HCT116 (cell line): ENCODE results near the gene CYBA. TPM values are rescaled to one million over a fixed set of nuclear protein-coding genes. Genes with fewer than 3 reads are reported as not detected.

Source experiments
- ATAC-seq: fragments of 200-7000 bp; cut with Tn5 transposase; 2 replicates; pipeline ENCODE4 v1.9.1; 2020; ENCODE audit warnings: mild to moderate bottlenecking, moderate library complexity
- BruUV-seq: library from RNA; stranded (reverse); fragments of 400-500 nt; replicated peaks from 2 replicates; lab custom pipeline; 2021; lab: Mats Ljungman, UMichigan
- CTCF ChIA-PET: fragments of 300-600 bp; sonication (Branson Sonifier 250); formaldehyde crosslinking; loops from one replicate; lab custom pipeline; 2021; ENCODE audit warnings: antibody characterized with exemption; lab: Charles Lee
- POLR2A ChIA-PET: fragments of 300-600, 350-600 bp; sonication (Branson Sonifier 250); formaldehyde crosslinking; loops from one replicate; lab custom pipeline; 2021; ENCODE audit warnings: antibody characterized with exemption; lab: Charles Lee
- RAD21 ChIA-PET, 2 experiments: fragments of 300-600 bp; sonication (Branson Sonifier 250); formaldehyde crosslinking; loops; one replicate each; lab custom pipeline; 2023; ENCODE audit warnings: low total read pairs in 2 of 2; ENCODE audit not compliant: uncharacterized antibody in 2 of 2, unreplicated experiment in 2 of 2, low non-redundant PET in 1 of 2; lab: Charles Lee
- DNase-seq: peaks from one replicate; pipeline ENCODE4 v3.0.0-alpha.2; 2010; ENCODE audit warnings: low read depth, low spot score
- H2AFZ ChIP-seq: fragments of 200-600 bp; shearing (Covaris generic), sonication (generic); 2 replicates; pipeline ENCODE4 v1.6.1; 2017; ENCODE audit warnings: low read depth, mixed run types, mixed read lengths, antibody characterized with exemption, low read length; ENCODE audit not compliant: poor library complexity, severe bottlenecking
- H3K27ac ChIP-seq: 2 replicates; pipeline ENCODE4 v1.5.1; 2012; ENCODE audit warnings: low read depth, low read length
- H3K27me3 ChIP-seq: fragments of 200-600 bp; sonication (generic); 2 replicates; pipeline ENCODE4 v1.6.1; 2016; ENCODE audit warnings: mixed run types, low read length, mixed read lengths; ENCODE audit not compliant: insufficient read depth
- H3K36me3 ChIP-seq, 2 experiments: fragments of 200-500 bp in 1 of 2; fragments of 200-600 bp in 1 of 2; sonication (Bioruptor generic) in 1 of 2; sonication (generic) in 1 of 2; 2 replicates each; pipeline versions ENCODE4 v1.5.1 to v1.6.1; 2014 to 2016; ENCODE audit warnings: low read length in 2 of 2, inconsistent platforms in 1 of 2, mixed read lengths in 1 of 2, mixed run types in 1 of 2; ENCODE audit not compliant: insufficient read depth in 2 of 2, control insufficient read depth in 1 of 2
- H3K4me1 ChIP-seq, 2 experiments: fragments of 200-600 bp in 1 of 2; sonication (generic) in 1 of 2; 2 replicates each; pipeline versions ENCODE4 v1.5.1 to v1.6.1; 2012 to 2017; ENCODE audit warnings: low read length in 2 of 2, inconsistent platforms in 1 of 2, mild to moderate bottlenecking in 1 of 2, mixed read lengths in 1 of 2, mixed run types in 1 of 2, moderate library complexity in 1 of 2; ENCODE audit not compliant: insufficient read depth in 2 of 2, control insufficient read depth in 1 of 2
- H3K4me2 ChIP-seq: fragments of 200-600 bp; sonication (generic); 2 replicates; pipeline ENCODE4 v1.6.1; 2017; ENCODE audit warnings: mixed run types, low read length, mixed read lengths
- H3K4me3 ChIP-seq, 2 experiments: fragments of 200-600 bp in 1 of 2; sonication (generic) in 1 of 2; replicated peaks in 1 of 2; 2 replicates each; pipeline ENCODE4 v1.5.1; 2011 to 2016; ENCODE audit warnings: low read length in 2 of 2, control low read depth in 1 of 2, low read depth in 1 of 2, mild to moderate bottlenecking in 1 of 2, mixed read lengths in 1 of 2, mixed run types in 1 of 2
- H3K79me2 ChIP-seq: fragments of 200-600 bp; sonication (generic); 2 replicates; pipeline ENCODE4 v1.6.1; 2017; ENCODE audit warnings: mild to moderate bottlenecking, mixed run types, low read length, moderate library complexity, mixed read lengths; ENCODE audit not compliant: insufficient read depth
- H3K9ac ChIP-seq: fragments of 200-600 bp; sonication (generic); 2 replicates; pipeline ENCODE4 v1.6.1; 2016; ENCODE audit warnings: low read length, mixed read lengths
- H3K9me2 ChIP-seq: fragments of 200-600 bp; sonication (generic), shearing (Covaris generic); 2 replicates; pipeline ENCODE4 v1.6.1; 2017; ENCODE audit warnings: mixed run types, mild to moderate bottlenecking, moderate library complexity; ENCODE audit not compliant: insufficient read depth
- H3K9me3 ChIP-seq, 2 experiments: fragments of 200-500 bp in 1 of 2; fragments of 200-600 bp in 1 of 2; sonication (Bioruptor generic) in 1 of 2; sonication (generic) in 1 of 2; 2 replicates each; pipeline ENCODE4 v1.6.1; 2014 to 2017; ENCODE audit warnings: low read length in 2 of 2, mixed read lengths in 2 of 2, inconsistent platforms in 1 of 2, low read depth in 1 of 2, mild to moderate bottlenecking in 1 of 2, mixed run types in 1 of 2, moderate library complexity in 1 of 2; ENCODE audit not compliant: control insufficient read depth in 1 of 2, insufficient read depth in 1 of 2
- H4K20me1 ChIP-seq: fragments of 200-600 bp; sonication (generic), shearing (Covaris generic); 2 replicates; pipeline ENCODE4 v1.6.1; 2017; ENCODE audit warnings: mixed run types, mild to moderate bottlenecking, moderate library complexity; ENCODE audit not compliant: insufficient read depth
- EZH2 ChIP-seq: fragments of 200-600 bp; sonication (generic); IDR thresholded peaks from 2 replicates; pipeline ENCODE4 v1.6.1; 2017; ENCODE audit warnings: antibody characterized with exemption, mixed run types
- EZH2phosphoT487 ChIP-seq: fragments of 200-600 bp; IDR thresholded peaks from 2 replicates; pipeline ENCODE4 v1.6.1; 2018; ENCODE audit warnings: antibody characterized with exemption, borderline replicate concordance
- FOSL1 ChIP-seq: IDR thresholded peaks from 2 replicates; pipeline ENCODE4 v1.6.1; 2012; ENCODE audit warnings: low read depth
- MAX ChIP-seq: IDR thresholded peaks from 2 replicates; pipeline ENCODE4 v1.6.1; 2012
- RAD21 ChIP-seq: IDR thresholded peaks from 2 replicates; pipeline ENCODE4 v1.6.1; 2012; ENCODE audit warnings: low read depth, mild to moderate bottlenecking
- SP1 ChIP-seq: IDR thresholded peaks from 2 replicates; pipeline ENCODE4 v1.6.1; 2012; ENCODE audit warnings: low read depth
- SRF ChIP-seq: IDR thresholded peaks from 2 replicates; pipeline ENCODE4 v1.6.1; 2012; ENCODE audit warnings: low read depth
- ZFX ChIP-seq: fragments of 450-650 bp; IDR thresholded peaks from 2 replicates; pipeline ENCODE4 v1.6.1; 2017
- ZNF274 ChIP-seq: fragments of 200-500 bp; sonication (Bioruptor generic); IDR thresholded peaks from 2 replicates; pipeline ENCODE4 v1.6.1; 2014; ENCODE audit warnings: mild to moderate bottlenecking, low read depth, low read length, inconsistent platforms
- intact Hi-C: fragments of 100-400 bp; cut with micrococcal nuclease; formaldehyde crosslinking; loops from 2 replicates; pipeline ENCODE4 v1.10.0; 2022
- total RNA-seq: library from RNA; stranded (reverse); gene quantifications from one replicate; pipeline ENCODE4 v1.2.1, GENCODE V29; 2021; ENCODE audit not compliant: unreplicated experiment

The CYBA gene
- total RNA-seq, 1 experiment from 2014 or later, result 321 TPM

GRCh38 chr16:88605186-88606147 is 45.4 kb downstream of the CYBA start:
- intact Hi-C loops, result no loop called here
- Histone ChIP-seq H3K36me3 (peaks cover 33 to 51% of the 10 kb centered on the region in 2 experiments; a peak in 3 of 4 replicates), H3K9me2 (no peaks in the 10 kb centered on the region), H3K4me1 (no peaks in the 10 kb centered on the region), H3K27ac (no peak overlapping the region), H3K27me3 (no peaks in the 10 kb centered on the region), H3K4me3 (no peak overlapping the region), H4K20me1 (no peaks in the 10 kb centered on the region), H3K9me3 (no peaks in the 10 kb centered on the region), H3K9ac (no peak overlapping the region), H2AFZ (no peak overlapping the region), H3K4me2 (no peak overlapping the region), H3K79me2 (peaks cover 27% of the 10 kb centered on the region; the same call in 1 of the 2 replicates)
- ATAC-seq (no peak), DNase-seq (no peak)
- ChIA-PET RAD21 (no interaction called here), POLR2A (no interaction called here), CTCF (no interaction called here)
- no TSS peak for BruUV-seq
- TF ChIP-seq ZFX (no peak), EZH2 (no peak), FOSL1 (no peak), SP1 (no peak), ZNF274 (no peak), RAD21 (no peak)

GRCh38 chr16:88602091-88602490 is 48.8 kb downstream of the CYBA start:
- intact Hi-C loops, result no loop called here
- no peaks in the 10 kb centered on the region for H3K4me1 ChIP-seq
- no peaks in the 10 kb centered on the region for H3K9me2 ChIP-seq
- ChIA-PET POLR2A (no interaction called here), CTCF (no interaction called here), RAD21 (no interaction called here)
- no peak for DNase-seq
- H2AFZ ChIP-seq, result no peak overlapping the region
- H4K20me1 ChIP-seq, result no peaks in the 10 kb centered on the region
- peaks cover 40% of the 10 kb centered on the region for H3K79me2 ChIP-seq
- H3K4me3 ChIP-seq, result no peak overlapping the region
- no peaks in the 10 kb centered on the region for H3K9me3 ChIP-seq
- no peak overlapping the region for H3K27ac ChIP-seq
- H3K36me3 ChIP-seq, result peaks cover 47 to 63% of the 10 kb centered on the region in 2 experiments; a peak in 3 of 4 replicates
- no peak overlapping the region for H3K9ac ChIP-seq
- no peak overlapping the region for H3K4me2 ChIP-seq
- H3K27me3 ChIP-seq, result no peaks in the 10 kb centered on the region
- no peak for TF ChIP-seq EZH2phosphoT487
- TF ChIP-seq MAX, result no peak
- TF ChIP-seq SRF, result no peak
- TF ChIP-seq, all 23 proteins: peak for 0
- no TSS peak for BruUV-seq
- no peak for ATAC-seq
